Kidney (tissue), 14 donors: ENCODE results near the gene BACH1. TPM values are rescaled to one million over a fixed set of nuclear protein-coding genes. Genes with fewer than 3 reads are reported as not detected.

Experiments
- DNase-seq, 5 donors: peaks; one replicate each; pipeline ENCODE4 v3.0.0-alpha.2; 2013 to 2020
- FAIRE-seq: peaks from 2 replicates; lab custom pipeline; 2012; peaks lifted over from hg19 to GRCh38; lab: Jason Lieb, UNC
- H3K27ac ChIP-seq, 2 donors: one replicate each; pipeline ENCODE4 v1.7.0; 2013; ENCODE audit warnings: low read depth in 2 of 2, low read length in 2 of 2, inconsistent platforms in 1 of 2
- H3K27me3 ChIP-seq: one replicate; pipeline ENCODE4 v1.7.1; 2013; ENCODE audit warnings: low read length, inconsistent platforms; ENCODE audit not compliant: control insufficient read depth, insufficient read depth
- H3K36me3 ChIP-seq, 3 donors: one replicate each; pipeline versions ENCODE4 v1.7.0 to v1.7.1; 2013; ENCODE audit warnings: low read length in 3 of 3, control low read depth in 1 of 3, inconsistent platforms in 1 of 3; ENCODE audit not compliant: insufficient read depth in 3 of 3, control insufficient read depth in 2 of 3
- H3K4me1 ChIP-seq, 3 donors: one replicate each; pipeline versions ENCODE4 v1.7.0 to v1.7.1; 2013; ENCODE audit warnings: low read length in 3 of 3, inconsistent platforms in 1 of 3, low read depth in 1 of 3; ENCODE audit not compliant: control insufficient read depth in 2 of 3, insufficient read depth in 2 of 3
- H3K4me3 ChIP-seq, 3 donors: one replicate each; pipeline versions ENCODE4 v1.7.0 to v1.8.1; 2013; ENCODE audit warnings: low read length in 3 of 3, control low read depth in 1 of 3, inconsistent platforms in 1 of 3
- H3K9ac ChIP-seq, 3 donors: one replicate each; pipeline versions ENCODE4 v1.7.0 to v1.7.1; 2013; ENCODE audit warnings: low read length in 3 of 3, control low read depth in 1 of 3, inconsistent platforms in 1 of 3
- H3K9me3 ChIP-seq, 3 donors: one replicate each; pipeline versions ENCODE4 v1.7.0 to v1.7.1; 2013; ENCODE audit warnings: low read length in 3 of 3, control low read depth in 1 of 3, inconsistent platforms in 1 of 3; ENCODE audit not compliant: control insufficient read depth in 2 of 3, insufficient read depth in 1 of 3
- intact Hi-C: fragments of 100-400 bp; cut with DNase I; formaldehyde crosslinking; loops from one replicate; pipeline ENCODE4 v1.11.1; 2022
- polyA plus RNA-seq: library from polyadenylated mRNA; stranded (reverse); fragments of 350-450 nt; fragmentation: Illumina TruSeq; extraction: RNeasy Lipid Tissue Mini Kit (QIAGEN cat#74804); gene quantifications from one replicate; pipeline ENCODE4 v1.2.3, GENCODE V29; 2014; ENCODE audit warnings: low read depth, low replicate concordance; ENCODE audit not compliant: insufficient read depth
- total RNA-seq: library from RNA; stranded (reverse); fragmentation: NEBNext Ultra II Directional; extraction: Animal tissue kit (Norgen Biotek cat#: 25700); gene quantifications from one replicate; pipeline ENCODE4 v1.2.1, GENCODE V29; 2021
- TF ChIP-seq, protein P1 (sequence below): IDR thresholded peaks from 3 replicates; pipeline ENCODE4 v1.5.1; 2012; ENCODE audit warnings: mild to moderate bottlenecking, moderate library complexity, borderline replicate concordance; ENCODE audit not compliant: insufficient read depth; ENCODE audit errors: extremely low read depth
- donor health status: control.
- donor health status: control.
- donor health status: control.
- donor health status: control.
- donor health status: control.
- donor health status: DM: yes; HTN: yes; CAD: no.
- donor health status: Normal renal cell carcinoma (clear cell type).

Gene BACH1
- total and polyA plus RNA-seq, 2 donors from 2014 or later = 5.6 to 85.1 TPM

DNA sequence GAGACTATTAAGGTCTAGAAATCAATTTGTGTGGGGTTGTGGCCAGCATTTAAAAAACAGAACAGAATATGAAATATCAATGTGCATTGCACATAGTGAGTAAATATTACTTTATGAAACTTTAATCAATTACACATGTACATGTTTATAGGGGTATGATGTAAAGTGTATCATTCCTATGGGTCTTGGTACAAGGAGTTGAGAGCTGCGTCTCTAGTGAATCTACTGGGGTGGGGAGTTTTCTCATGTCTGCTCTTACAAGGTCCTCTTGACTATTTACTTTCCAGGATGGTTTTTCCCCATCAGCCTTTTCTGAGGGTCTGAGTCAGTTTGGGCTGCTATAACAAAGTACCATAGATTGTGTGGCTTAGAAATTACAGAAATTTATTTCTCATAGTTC lies 75.8 kb downstream of the BACH1 start:
- TF ChIP-seq, protein P1, sequence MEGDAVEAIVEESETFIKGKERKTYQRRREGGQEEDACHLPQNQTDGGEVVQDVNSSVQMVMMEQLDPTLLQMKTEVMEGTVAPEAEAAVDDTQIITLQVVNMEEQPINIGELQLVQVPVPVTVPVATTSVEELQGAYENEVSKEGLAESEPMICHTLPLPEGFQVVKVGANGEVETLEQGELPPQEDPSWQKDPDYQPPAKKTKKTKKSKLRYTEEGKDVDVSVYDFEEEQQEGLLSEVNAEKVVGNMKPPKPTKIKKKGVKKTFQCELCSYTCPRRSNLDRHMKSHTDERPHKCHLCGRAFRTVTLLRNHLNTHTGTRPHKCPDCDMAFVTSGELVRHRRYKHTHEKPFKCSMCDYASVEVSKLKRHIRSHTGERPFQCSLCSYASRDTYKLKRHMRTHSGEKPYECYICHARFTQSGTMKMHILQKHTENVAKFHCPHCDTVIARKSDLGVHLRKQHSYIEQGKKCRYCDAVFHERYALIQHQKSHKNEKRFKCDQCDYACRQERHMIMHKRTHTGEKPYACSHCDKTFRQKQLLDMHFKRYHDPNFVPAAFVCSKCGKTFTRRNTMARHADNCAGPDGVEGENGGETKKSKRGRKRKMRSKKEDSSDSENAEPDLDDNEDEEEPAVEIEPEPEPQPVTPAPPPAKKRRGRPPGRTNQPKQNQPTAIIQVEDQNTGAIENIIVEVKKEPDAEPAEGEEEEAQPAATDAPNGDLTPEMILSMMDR = no peak
- H3K4me3 ChIP-seq = no peak overlapping the region
- H3K9ac ChIP-seq = no peak overlapping the region
- H3K4me1 ChIP-seq = no peaks in the 10 kb centered on the region
- DNase-seq (no peak), FAIRE-seq (no peak)
- intact Hi-C loops = loop anchor here (10.0 kb wide), 1 partner anchor 280 kb away; no protein-coding TSS in a partner anchor
- H3K27ac ChIP-seq = no peak overlapping the region
- H3K27me3 ChIP-seq = no peaks in the 10 kb centered on the region
- H3K36me3 ChIP-seq = peaks cover 0 to 4% (median 0%) of the 10 kb centered on the region in 3 donors
- no peaks in the 10 kb centered on the region for H3K9me3 ChIP-seq

DNA sequence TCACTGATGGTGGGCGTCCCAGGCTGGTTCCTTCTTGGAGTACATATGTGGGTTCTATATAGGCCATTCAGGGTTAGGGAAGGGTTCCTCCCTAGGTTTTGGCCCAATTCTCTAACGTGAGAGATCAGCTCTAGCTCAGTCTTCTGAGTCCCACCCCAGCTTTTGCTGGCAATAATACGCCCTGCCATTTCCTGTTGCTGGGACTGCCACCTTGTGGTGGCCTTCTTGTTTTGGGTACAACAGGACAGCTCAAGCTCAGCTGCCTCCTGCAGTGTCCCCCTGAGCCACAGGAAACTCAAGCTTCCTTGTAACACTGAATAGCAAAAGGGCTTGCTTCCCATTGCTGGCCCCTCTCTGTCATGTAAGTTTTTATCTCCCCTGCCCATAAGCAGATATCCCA lies 77.8 kb downstream of the BACH1 start:
- Histone ChIP-seq H3K4me3 (no peak overlapping the region), H3K36me3 (peaks cover 0 to 4% (median 0%) of the 10 kb centered on the region in 3 donors), H3K27me3 (no peaks in the 10 kb centered on the region), H3K9ac (no peak overlapping the region), H3K4me1 (no peaks in the 10 kb centered on the region), H3K27ac (no peak overlapping the region), H3K9me3 (no peaks in the 10 kb centered on the region)
- TF ChIP-seq, protein P1 = peak; percentile 21
- FAIRE-seq (no peak), DNase-seq (peak in 1 of 5 donors; percentile 19)
- intact Hi-C loops = loop anchor here (10.0 kb wide), 1 partner anchor 282 kb away; no protein-coding TSS in a partner anchor

DNA sequence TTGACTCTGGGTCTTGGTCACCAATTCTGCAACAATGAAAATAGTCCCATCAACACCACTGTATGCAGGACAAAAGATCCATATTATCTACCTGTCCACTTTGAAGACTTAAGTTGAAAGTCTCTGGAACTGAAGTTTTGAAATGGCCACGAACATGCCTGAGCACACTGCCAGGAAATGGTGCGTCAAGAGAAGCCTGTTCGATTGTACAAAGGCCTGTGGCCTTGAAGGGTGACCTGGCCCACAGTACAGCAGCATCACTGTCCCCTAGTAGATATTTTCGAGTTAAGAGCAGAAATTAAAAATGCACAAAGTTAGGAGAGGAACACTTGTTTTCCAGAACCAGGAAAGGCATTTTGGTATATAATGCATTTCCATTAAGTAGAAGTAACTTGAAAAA lies 78.5 kb downstream of the BACH1 start:
- DNase-seq (no peak), FAIRE-seq (no peak)
- Histone ChIP-seq H3K4me3 (no peak overlapping the region), H3K27ac (no peak overlapping the region), H3K9ac (no peak overlapping the region), H3K36me3 (peaks cover 0 to 4% (median 0%) of the 10 kb centered on the region in 3 donors), H3K4me1 (no peaks in the 10 kb centered on the region), H3K9me3 (no peaks in the 10 kb centered on the region), H3K27me3 (no peaks in the 10 kb centered on the region)
- TF ChIP-seq, protein P1 = no peak
- intact Hi-C loops = loop anchor here (10.0 kb wide), 1 partner anchor 282 kb away; no protein-coding TSS in a partner anchor

DNA sequence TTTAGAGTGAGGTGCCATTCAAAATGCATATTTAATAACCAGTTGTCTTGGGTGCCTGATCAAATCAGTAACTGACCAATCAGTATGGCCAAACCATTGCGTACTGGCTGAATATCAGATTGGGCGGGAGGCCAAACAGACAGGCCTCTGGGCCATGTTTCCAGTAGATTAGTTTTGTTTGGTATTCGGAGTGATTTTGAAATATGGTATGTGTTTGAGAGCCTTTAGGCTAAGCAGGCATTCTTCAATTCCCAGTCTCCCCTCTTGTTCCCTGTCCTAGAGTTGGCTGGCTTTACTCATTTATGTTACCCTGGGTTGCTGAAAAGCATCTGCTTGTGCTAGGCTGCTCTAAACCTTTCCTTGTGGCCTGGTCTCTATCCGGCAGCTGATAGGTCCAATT lies 80.1 kb downstream of the BACH1 start:
- Histone ChIP-seq H3K4me3 (no peak overlapping the region), H3K27ac (no peak overlapping the region), H3K4me1 (no peaks in the 10 kb centered on the region), H3K9me3 (no peaks in the 10 kb centered on the region), H3K9ac (no peak overlapping the region), H3K36me3 (no peaks in the 10 kb centered on the region), H3K27me3 (no peaks in the 10 kb centered on the region)
- intact Hi-C loops = loop anchor here (10.0 kb wide), 1 partner anchor 284 kb away; no protein-coding TSS in a partner anchor
- DNase-seq = peak in 2 of 5 donors; percentile 16 to 26
- no peak for FAIRE-seq
- TF ChIP-seq, protein P1 = no peak
